Liver (tissue), 9 donors: ENCODE data around the gene CD34. TPM values are rescaled to one million over a fixed set of nuclear protein-coding genes. Genes with fewer than 3 reads are reported as not detected.

Source experiments
- DNase-seq: peaks from one replicate; pipeline ENCODE4 v3.0.0-alpha.2; 2017; ENCODE audit warnings: low spot score
- H3K27ac ChIP-seq, 2 donors: one replicate each; pipeline ENCODE4 v1.7.0; 2013; ENCODE audit warnings: inconsistent platforms in 2 of 2, low read length in 2 of 2, control low read depth in 1 of 2, low read depth in 1 of 2, mild to moderate bottlenecking in 1 of 2
- H3K27me3 ChIP-seq, 4 donors: one replicate each; pipeline versions ENCODE4 v1.6.1 to v1.7.0; 2013; ENCODE audit warnings: low read length in 3 of 4, inconsistent platforms in 1 of 4, mild to moderate bottlenecking in 1 of 4, moderate library complexity in 1 of 4; ENCODE audit not compliant: control insufficient read depth in 4 of 4, insufficient read depth in 4 of 4
- H3K36me3 ChIP-seq, 4 donors: one replicate each; pipeline versions ENCODE4 v1.6.1 to v1.7.0; 2013; ENCODE audit warnings: low read length in 3 of 4, mild to moderate bottlenecking in 3 of 4, low read depth in 1 of 4, moderate library complexity in 1 of 4; ENCODE audit not compliant: control insufficient read depth in 4 of 4, insufficient read depth in 3 of 4
- H3K4me1 ChIP-seq, 4 donors: one replicate each; pipeline versions ENCODE4 v1.6.1 to v1.7.0; 2013; ENCODE audit warnings: low read length in 3 of 4, mild to moderate bottlenecking in 3 of 4, moderate library complexity in 1 of 4; ENCODE audit not compliant: control insufficient read depth in 4 of 4, insufficient read depth in 4 of 4
- H3K4me3 ChIP-seq, 3 donors: one replicate each; pipeline versions ENCODE4 v1.6.1 to v1.7.0; 2013; ENCODE audit warnings: low read length in 3 of 3, control low read depth in 1 of 3, low read depth in 1 of 3, mild to moderate bottlenecking in 1 of 3
- H3K9ac ChIP-seq, 2 donors: one replicate each; pipeline ENCODE4 v1.7.0; 2013; ENCODE audit warnings: low read length in 2 of 2, mild to moderate bottlenecking in 2 of 2, moderate library complexity in 2 of 2, control low read depth in 1 of 2, low read depth in 1 of 2
- H3K9me3 ChIP-seq, 4 donors: one replicate each; pipeline versions ENCODE4 v1.6.1 to v1.7.0; 2013; ENCODE audit warnings: low read length in 3 of 4; ENCODE audit not compliant: control insufficient read depth in 4 of 4
- ATF3 ChIP-seq: IDR thresholded peaks from 2 replicates; pipeline ENCODE4 v1.6.1; 2016; ENCODE audit warnings: antibody characterized with exemption
- CTCF ChIP-seq: fragments of 150-350 bp; IDR thresholded peaks from 2 replicates; pipeline ENCODE4 v1.5.1; 2017; ENCODE audit warnings: improper control_type of control experiment, low read depth, low read length; ENCODE audit not compliant: missing input control
- EGR1 ChIP-seq, 2 donors: IDR thresholded peaks; 2 replicates each; pipeline ENCODE4 v1.6.1; 2016 to 2018; ENCODE audit warnings: antibody characterized with exemption in 2 of 2, low read depth in 2 of 2
- FOXA1 ChIP-seq: IDR thresholded peaks from 2 replicates; pipeline ENCODE4 v1.6.1; 2016; ENCODE audit warnings: antibody characterized with exemption
- FOXA2 ChIP-seq: IDR thresholded peaks from 2 replicates; pipeline ENCODE4 v1.6.1; 2016; ENCODE audit warnings: antibody characterized with exemption
- GABPA ChIP-seq, 2 donors: IDR thresholded peaks in 1 of 2; conservative IDR thresholded peaks in 1 of 2; 2 replicates each; pipeline ENCODE4 v1.6.1; 2016; ENCODE audit warnings: antibody characterized with exemption in 2 of 2, mild to moderate bottlenecking in 1 of 2, moderate library complexity in 1 of 2
- HNF4A ChIP-seq, 2 donors: conservative IDR thresholded peaks; 2 replicates each; pipeline ENCODE4 v1.6.1; 2016; ENCODE audit warnings: antibody characterized with exemption in 2 of 2, mild to moderate bottlenecking in 2 of 2
- HNF4G ChIP-seq: IDR thresholded peaks from 2 replicates; pipeline ENCODE4 v1.6.1; 2016; ENCODE audit warnings: antibody characterized with exemption
- MAX ChIP-seq: IDR thresholded peaks from 2 replicates; pipeline ENCODE4 v1.6.1; 2016; ENCODE audit warnings: antibody characterized with exemption
- NR2F2 ChIP-seq: IDR thresholded peaks from 2 replicates; pipeline ENCODE4 v1.6.1; 2016; ENCODE audit warnings: antibody characterized with exemption
- RAD21 ChIP-seq, 2 donors: IDR thresholded peaks; 2 replicates each; pipeline ENCODE4 v1.6.1; 2016; ENCODE audit warnings: antibody characterized with exemption in 2 of 2, mild to moderate bottlenecking in 2 of 2
- REST ChIP-seq: IDR thresholded peaks from 2 replicates; pipeline ENCODE4 v1.6.1; 2016; ENCODE audit warnings: antibody characterized with exemption, mild to moderate bottlenecking
- RXRA ChIP-seq, 2 donors: IDR thresholded peaks; 2 replicates each; pipeline ENCODE4 v1.6.1; 2017 to 2018; ENCODE audit warnings: antibody characterized with exemption in 2 of 2, mild to moderate bottlenecking in 1 of 2
- SP1 ChIP-seq: IDR thresholded peaks from 2 replicates; pipeline ENCODE4 v1.6.1; 2018; ENCODE audit warnings: antibody characterized with exemption, mild to moderate bottlenecking
- TAF1 ChIP-seq: conservative IDR thresholded peaks from 2 replicates; pipeline ENCODE4 v1.6.1; 2016; ENCODE audit warnings: antibody characterized with exemption, mild to moderate bottlenecking
- ZBTB33 ChIP-seq: IDR thresholded peaks from 2 replicates; pipeline ENCODE4 v1.6.1; 2016; ENCODE audit warnings: antibody characterized with exemption
- WGBS: extraction: QIAGEN DNeasy Blood & Tissue Kit; methylation state at CpG from one replicate; pipeline ENCODE4 v1.1.7; 2013; 5-methylcytosine and 5-hydroxymethylcytosine counted together
- polyA plus RNA-seq, 2 donors: library from polyadenylated mRNA; stranded (reverse) in 1 of 2; unstranded in 1 of 2; fragments of 200-250 nt in 1 of 2; fragments of >200 nt in 1 of 2; fragmentation: Nextera tagmentation in 1 of 2; extraction: Ambion mirVana in 1 of 2; gene quantifications; one replicate each; pipeline versions ENCODE4 v1.2.1 to v1.2.3, GENCODE V29; 2013 to 2015
- total RNA-seq, 2 donors: library from RNA; depleted of rRNA; stranded (reverse); fragments of >200 nt; gene quantifications; one replicate each; pipeline ENCODE4 v1.2.3, GENCODE V29; 2014
- donor health status: healthy.
- donor health status: healthy.
- donor health status: healthy.
- donor health status: healthy.
- donor health status: healthy.

CD34 gene
- total and polyA plus RNA-seq, 4 donors = 1.5 to 4.0 (median 1.8) TPM

GRCh38 chr1:207839083-207839413 lies 71.9 kb downstream of the CD34 start:
- Histone ChIP-seq H3K4me3 (no peak overlapping the region), H3K27me3 (no peaks in the 10 kb centered on the region), H3K9ac (no peak overlapping the region), H3K4me1 (no peaks in the 10 kb centered on the region), H3K9me3 (no peaks in the 10 kb centered on the region), H3K36me3 (no peaks in the 10 kb centered on the region), H3K27ac (no peak overlapping the region)
- TF ChIP-seq NR2F2 (no peak), CTCF (no peak), SP1 (no peak), FOXA2 (no peak), FOXA1 (no peak), HNF4A (conservative IDR thresholded peaks at IDR 0.05) (no peak), TAF1 (no peak), EGR1 (IDR thresholded peaks at IDR 0.05; ENCODE audit: low read depth in 2 of 2) (no peak), RAD21 (IDR thresholded peaks at IDR 0.05) (no peak)
- no peak for DNase-seq

GRCh38 chr1:207838156-207839082 lies 72.5 kb downstream of the CD34 start:
- no peaks in the 10 kb centered on the region for H3K27me3 ChIP-seq
- H3K9ac ChIP-seq = no peak overlapping the region
- H3K4me3 ChIP-seq = no peak overlapping the region
- H3K9me3 ChIP-seq = no peaks in the 10 kb centered on the region
- DNase-seq = no peak
- no peak overlapping the region for H3K27ac ChIP-seq
- no peaks in the 10 kb centered on the region for H3K36me3 ChIP-seq
- WGBS = 84% methylated on average over 15 of the region's 15 CpGs
- no peaks in the 10 kb centered on the region for H3K4me1 ChIP-seq
- no peak for TF ChIP-seq TAF1

GRCh38 chr1:207837673-207838072 lies 73.3 kb downstream of the CD34 start:
- TF ChIP-seq FOXA1 (no peak), GABPA (IDR thresholded peaks at IDR 0.05 in 1 of 2, conservative IDR thresholded peaks at IDR 0.05 in 1 of 2) (no peak), RAD21 (IDR thresholded peaks at IDR 0.05) (no peak), MAX (no peak), TAF1 (no peak), HNF4G (no peak), ZBTB33 (no peak), REST (no peak), ATF3 (no peak), RXRA (IDR thresholded peaks at IDR 0.05) (no peak), SP1 (no peak), CTCF (no peak), FOXA2 (no peak), NR2F2 (no peak)
- Histone ChIP-seq H3K9me3 (no peaks in the 10 kb centered on the region), H3K4me3 (no peak overlapping the region), H3K27ac (no peak overlapping the region), H3K36me3 (no peaks in the 10 kb centered on the region), H3K4me1 (no peaks in the 10 kb centered on the region), H3K27me3 (no peaks in the 10 kb centered on the region), H3K9ac (no peak overlapping the region)
- no peak for DNase-seq
- WGBS = 97% methylated on average over 4 of the region's 4 CpGs
